Osteoblast (primary cell): Measurements from ENCODE around the gene CYP26C1. TPM values are rescaled to one million over a fixed set of nuclear protein-coding genes. Genes with fewer than 3 reads are reported as not detected.

Experiments
- DNase-seq: peaks from one replicate; pipeline ENCODE4 v3.0.0; 2011; ENCODE audit warnings: low spot score, mixed read lengths; ENCODE audit not compliant: insufficient read length; ENCODE audit errors: missing footprints
- H2AFZ ChIP-seq: 2 replicates; pipeline ENCODE4 v1.6.0; 2011; ENCODE audit warnings: mild to moderate bottlenecking, low read length
- H3K27ac ChIP-seq: 2 replicates; pipeline ENCODE4 v1.5.1; 2011; ENCODE audit warnings: mild to moderate bottlenecking, low read depth, low read length, moderate library complexity
- H3K27me3 ChIP-seq: 2 replicates; pipeline ENCODE4 v1.6.0; 2012; ENCODE audit warnings: mild to moderate bottlenecking, control low read depth, inconsistent platforms, low read length, moderate library complexity; ENCODE audit not compliant: insufficient read depth
- H3K36me3 ChIP-seq: 2 replicates; pipeline ENCODE4 v1.5.1; 2011; ENCODE audit warnings: mild to moderate bottlenecking, low read length, control low read depth, moderate library complexity; ENCODE audit not compliant: insufficient read depth
- H3K4me1 ChIP-seq: 2 replicates; pipeline ENCODE4 v1.5.1; 2011; ENCODE audit warnings: mild to moderate bottlenecking, low read length, control low read depth, moderate library complexity; ENCODE audit not compliant: insufficient read depth
- H3K4me2 ChIP-seq: 2 replicates; pipeline ENCODE4 v1.6.0; 2011; ENCODE audit warnings: mild to moderate bottlenecking, low read length; ENCODE audit not compliant: insufficient read depth
- H3K4me3 ChIP-seq: fragments of 200-600 bp; sonication (generic); 3 replicates; pipeline ENCODE4 v1.5.1; 2012; ENCODE audit warnings: mild to moderate bottlenecking, low read length, inconsistent platforms; ENCODE audit not compliant: insufficient read depth
- H3K79me2 ChIP-seq: 2 replicates; pipeline ENCODE4 v1.6.0; 2012; ENCODE audit warnings: mild to moderate bottlenecking, low read length, control low read depth, inconsistent platforms; ENCODE audit not compliant: insufficient read depth
- H3K9me3 ChIP-seq: 2 replicates; pipeline ENCODE4 v1.5.1; 2011; ENCODE audit warnings: low read depth, low read length, control low read depth
- H4K20me1 ChIP-seq: 2 replicates; pipeline ENCODE4 v1.6.0; 2012; ENCODE audit warnings: mild to moderate bottlenecking, low read length, control low read depth; ENCODE audit not compliant: insufficient read depth
- CTCF ChIP-seq: IDR thresholded peaks from 2 replicates; pipeline ENCODE4 v1.5.1; 2011; ENCODE audit warnings: mild to moderate bottlenecking, low read depth, low read length, moderate library complexity; ENCODE audit errors: extremely low read depth
- total RNA-seq: library from RNA; depleted of rRNA; stranded (reverse); fragments of >200 nt; gene quantifications from 2 replicates; pipeline ENCODE4 v1.2.3, GENCODE V29; 2012

CYP26C1 gene
- total RNA-seq, 1 donor = under 0.01 TPM

GRCh38 chr10:93070378-93071176 is 10.0 kb downstream of the CYP26C1 start:
- Histone ChIP-seq H3K36me3 (no peaks in the 10 kb centered on the region), H3K9me3 (no peaks in the 10 kb centered on the region), H3K27ac (no peak overlapping the region), H3K4me3 (no peak overlapping the region), H3K4me2 (no peak overlapping the region), H4K20me1 (no peaks in the 10 kb centered on the region), H3K4me1 (no peaks in the 10 kb centered on the region), H2AFZ (no peak overlapping the region), H3K27me3 (peaks cover 86% of the 10 kb centered on the region), H3K79me2 (no peaks in the 10 kb centered on the region)
- DNase-seq = peak; percentile 86
- TF ChIP-seq CTCF = no peak

- peak; percentile 47 for DNase-seq
- no peak overlapping the region for H3K4me3 ChIP-seq
- peaks cover 86% of the 10 kb centered on the region for H3K27me3 ChIP-seq
These were observed 10.5 kb downstream of the CYP26C1 start for GRCh38 chr10:93071177-93071472.

GRCh38 chr10:93071674-93072224 is 11.2 kb downstream of the CYP26C1 start:
- Histone ChIP-seq H3K9me3 (no peaks in the 10 kb centered on the region), H2AFZ (no peak overlapping the region), H4K20me1 (no peaks in the 10 kb centered on the region), H3K4me2 (peak overlapping the region; percentile 61), H3K27me3 (peaks cover 83% of the 10 kb centered on the region), H3K79me2 (no peaks in the 10 kb centered on the region), H3K4me3 (peak overlapping the region; percentile 33), H3K27ac (no peak overlapping the region), H3K4me1 (peaks cover under 1% of the 10 kb centered on the region), H3K36me3 (no peaks in the 10 kb centered on the region)
- TF ChIP-seq CTCF = no peak
- DNase-seq = peak; percentile 85

More at GRCh38 chr10:93071177-93071472, 10.5 kb downstream of the CYP26C1 start:
- Histone ChIP-seq H4K20me1 (no peaks in the 10 kb centered on the region), H2AFZ (no peak overlapping the region), H3K79me2 (no peaks in the 10 kb centered on the region), H3K4me1 (no peaks in the 10 kb centered on the region), H3K36me3 (no peaks in the 10 kb centered on the region), H3K4me2 (no peak overlapping the region), H3K9me3 (no peaks in the 10 kb centered on the region), H3K27ac (no peak overlapping the region)
- TF ChIP-seq CTCF = no peak

- no peak overlapping the region for H2AFZ ChIP-seq
These were observed 11.7 kb downstream of the CYP26C1 start for GRCh38 chr10:93072225-93072712.

More at GRCh38 chr10:93072225-93072712, 11.7 kb downstream of the CYP26C1 start:
- Histone ChIP-seq H3K27ac (no peak overlapping the region), H3K9me3 (no peaks in the 10 kb centered on the region), H3K4me2 (peak overlapping the region; percentile 61), H3K4me3 (peak overlapping the region; percentile 33), H4K20me1 (no peaks in the 10 kb centered on the region), H3K79me2 (no peaks in the 10 kb centered on the region), H3K27me3 (peaks cover 78% of the 10 kb centered on the region), H3K4me1 (peaks cover 3% of the 10 kb centered on the region), H3K36me3 (no peaks in the 10 kb centered on the region)
- TF ChIP-seq CTCF = no peak
- DNase-seq = peak; percentile 80
